H9 (cell line): ENCODE measurements around the gene LSP1. TPM values are rescaled to one million over a fixed set of nuclear protein-coding genes. Genes with fewer than 3 reads are reported as not detected.

ENCODE experiments used
- DNase-seq: peaks from one replicate; pipeline ENCODE4 v3.0.0-alpha.2; 2017
- H2AFZ ChIP-seq: one replicate; pipeline ENCODE4 v1.6.1; 2013; ENCODE audit warnings: mild to moderate bottlenecking, low read length, control low read depth, moderate library complexity
- H2AK5ac ChIP-seq: 2 replicates; pipeline ENCODE4 v1.6.1; 2013; ENCODE audit warnings: low read length, control low read depth, mixed read lengths; ENCODE audit not compliant: insufficient read length
- H2BK120ac ChIP-seq: one replicate; pipeline ENCODE4 v1.6.1; 2013; ENCODE audit warnings: low read depth, mild to moderate bottlenecking, low read length, control low read depth, inconsistent platforms; ENCODE audit not compliant: poor library complexity, severe bottlenecking
- H2BK12ac ChIP-seq: 2 replicates; pipeline ENCODE4 v1.6.1; 2013; ENCODE audit warnings: low read length, control low read depth, mixed read lengths, low read depth; ENCODE audit not compliant: insufficient read length
- H2BK15ac ChIP-seq: 2 replicates; pipeline ENCODE4 v1.6.1; 2013; ENCODE audit warnings: low read depth, low read length, control low read depth
- H2BK20ac ChIP-seq: one replicate; pipeline ENCODE4 v1.6.1; 2013; ENCODE audit warnings: low read depth, mild to moderate bottlenecking, low read length, control low read depth, inconsistent platforms; ENCODE audit not compliant: poor library complexity, severe bottlenecking
- H2BK5ac ChIP-seq: 2 replicates; pipeline ENCODE4 v1.6.1; 2013; ENCODE audit warnings: low read length, control low read depth, mixed read lengths; ENCODE audit not compliant: insufficient read length
- H3K14ac ChIP-seq: 2 replicates; pipeline ENCODE4 v1.6.1; 2013; ENCODE audit warnings: low read length, control low read depth; ENCODE audit not compliant: insufficient read depth
- H3K18ac ChIP-seq: 2 replicates; pipeline ENCODE4 v1.6.1; 2013; ENCODE audit warnings: low read depth, mild to moderate bottlenecking, mixed read lengths, low read length, control low read depth; ENCODE audit not compliant: insufficient read length
- H3K23ac ChIP-seq: 2 replicates; pipeline ENCODE4 v1.6.1; 2013; ENCODE audit warnings: low read length, control low read depth, mixed read lengths, low read depth; ENCODE audit not compliant: insufficient read length
- H3K23me2 ChIP-seq: 2 replicates; pipeline ENCODE4 v1.6.1; 2013; ENCODE audit warnings: low read depth, mild to moderate bottlenecking, mixed read lengths, low read length, control low read depth; ENCODE audit not compliant: insufficient read length, poor library complexity, severe bottlenecking
- H3K27ac ChIP-seq: 2 replicates; pipeline ENCODE4 v1.5.1; 2013; ENCODE audit warnings: low read length, control low read depth, mixed read lengths, low read depth; ENCODE audit not compliant: insufficient read length
- H3K27me3 ChIP-seq: 2 replicates; pipeline ENCODE4 v1.6.1; 2013; ENCODE audit warnings: low read length, control low read depth, inconsistent platforms; ENCODE audit not compliant: insufficient read depth
- H3K4ac ChIP-seq: 2 replicates; pipeline ENCODE4 v1.6.1; 2013; ENCODE audit warnings: low read depth, mild to moderate bottlenecking, control low read depth, inconsistent platforms, low read length, moderate library complexity
- H3K4me1 ChIP-seq: 2 replicates; pipeline ENCODE4 v1.6.1; 2013; ENCODE audit warnings: low read length, control low read depth, inconsistent platforms; ENCODE audit not compliant: insufficient read depth
- H3K4me2 ChIP-seq: 2 replicates; pipeline ENCODE4 v1.6.1; 2013; ENCODE audit warnings: low read length, control low read depth, mixed read lengths; ENCODE audit not compliant: insufficient read length, insufficient read depth
- H3K56ac ChIP-seq: 2 replicates; pipeline ENCODE4 v1.6.1; 2013; ENCODE audit warnings: low read depth, mild to moderate bottlenecking, mixed read lengths, low read length, control low read depth; ENCODE audit not compliant: insufficient read length
- H3K79me1 ChIP-seq: 2 replicates; pipeline ENCODE4 v1.6.1; 2013; ENCODE audit warnings: low read depth, mild to moderate bottlenecking, moderate library complexity, low read length, control low read depth, inconsistent platforms; ENCODE audit not compliant: insufficient read depth, poor library complexity, severe bottlenecking
- H3K79me2 ChIP-seq: 2 replicates; pipeline ENCODE4 v1.6.1; 2013; ENCODE audit warnings: low read length, control low read depth, inconsistent platforms; ENCODE audit not compliant: insufficient read depth
- H3K9ac ChIP-seq: 2 replicates; pipeline ENCODE4 v1.6.1; 2013; ENCODE audit warnings: low read length, control low read depth, mixed read lengths; ENCODE audit not compliant: insufficient read length; ENCODE audit errors: extremely low read depth
- H3K9me3 ChIP-seq: one replicate; pipeline ENCODE4 v1.6.1; 2013; ENCODE audit warnings: low read depth, low read length, inconsistent platforms; ENCODE audit not compliant: control insufficient read depth
- H3T11ph ChIP-seq: one replicate; pipeline ENCODE4 v1.6.1; 2013; ENCODE audit warnings: mild to moderate bottlenecking, low read length, control low read depth, inconsistent platforms
- H4K20me1 ChIP-seq: one replicate; pipeline ENCODE4 v1.6.1; 2013; ENCODE audit not compliant: control insufficient read depth, insufficient read length, insufficient read depth
- H4K5ac ChIP-seq: 2 replicates; pipeline ENCODE4 v1.6.1; 2013; ENCODE audit warnings: low read depth, mild to moderate bottlenecking, mixed read lengths, low read length, control low read depth; ENCODE audit not compliant: insufficient read length
- H4K8ac ChIP-seq: replicated peaks from 2 replicates; pipeline ENCODE4 v1.6.1; 2013; ENCODE audit warnings: low read length, control low read depth, mixed read lengths, low read depth; ENCODE audit not compliant: insufficient read length
- H4K91ac ChIP-seq: 2 replicates; pipeline ENCODE4 v1.6.1; 2013; ENCODE audit warnings: low read depth, mild to moderate bottlenecking, moderate library complexity, mixed read lengths, low read length, control low read depth; ENCODE audit not compliant: insufficient read length
- H3K27ac Mint-ChIP-seq, 3 experiments: 2 replicates in 2 of 3; 3 replicates in 1 of 3; pipeline ENCODE4 v1.8.0; 2020 to 2021; ENCODE audit warnings: mixed read lengths in 3 of 3, mild to moderate bottlenecking in 1 of 3, moderate library complexity in 1 of 3
- H3K27me3 Mint-ChIP-seq: 2 replicates; pipeline ENCODE4 v1.8.0; 2021; ENCODE audit warnings: low read depth, mild to moderate bottlenecking, moderate library complexity, mixed read lengths
- H3K36me3 Mint-ChIP-seq, 3 experiments: 2 replicates in 2 of 3; 3 replicates in 1 of 3; pipeline ENCODE4 v1.8.0; 2020 to 2021; ENCODE audit warnings: low read depth in 3 of 3, mixed read lengths in 3 of 3; ENCODE audit not compliant: insufficient read depth in 1 of 3
- H3K4me1 Mint-ChIP-seq, 2 experiments: 2 replicates each; pipeline ENCODE4 v1.8.0; 2020; ENCODE audit warnings: mixed read lengths in 2 of 2
- H3K4me3 Mint-ChIP-seq, 2 experiments: 2 replicates in 1 of 2; 3 replicates in 1 of 2; pipeline ENCODE4 v1.8.0; 2020 to 2021; ENCODE audit warnings: mild to moderate bottlenecking in 2 of 2, mixed read lengths in 2 of 2, moderate library complexity in 1 of 2
- H3K9me3 Mint-ChIP-seq, 2 experiments: 2 replicates in 1 of 2; 3 replicates in 1 of 2; pipeline ENCODE4 v1.8.0; 2020; ENCODE audit warnings: mild to moderate bottlenecking in 2 of 2, mixed read lengths in 2 of 2, moderate library complexity in 1 of 2
- WGBS: extraction: QIAGEN DNeasy Blood & Tissue Kit; methylation state at CpG from one replicate; pipeline ENCODE4 v1.1.7; 2013; ENCODE audit warnings: missing lambda C conversion rate, low lambda C conversion rate, mixed read lengths; ENCODE audit not compliant: insufficient read length; ENCODE audit errors: extremely low coverage; 5-methylcytosine and 5-hydroxymethylcytosine counted together
- total RNA-seq: library from RNA; stranded (reverse); gene quantifications from 2 replicates; pipeline ENCODE4 v1.2.1, GENCODE V29; 2021
- TF ChIP-seq, protein P1 (sequence below): fragments of 200-600 bp; sonication (generic); conservative IDR thresholded peaks from 3 replicates; pipeline ENCODE4 v1.8.0; 2021; ENCODE audit warnings: antibody characterized with exemption, mild to moderate bottlenecking

Gene LSP1
- total RNA-seq, 1 experiment from 2014 or later: not detected

DNA sequence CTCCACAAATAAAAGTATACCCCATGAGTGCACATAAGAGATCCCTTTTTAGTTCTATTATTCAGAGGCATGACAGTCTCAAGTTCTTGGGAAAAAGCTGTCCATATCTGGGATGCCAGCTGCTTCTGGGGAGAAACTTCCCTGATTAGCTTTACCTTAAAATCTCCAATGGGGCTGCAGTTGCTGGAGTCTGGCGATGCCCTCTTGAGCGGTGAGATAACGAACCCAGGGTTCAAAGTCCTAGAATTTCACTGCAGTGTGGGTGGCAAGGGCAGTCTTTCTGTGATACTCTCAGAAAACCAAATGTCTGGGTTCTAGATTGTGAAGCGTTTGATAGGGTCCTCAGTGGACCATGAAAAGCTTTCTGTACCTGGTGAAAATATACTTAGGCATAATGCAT lies 46.2 kb downstream of the LSP1 start:
- Histone ChIP-seq H3K14ac (no peak overlapping the region), H3K9ac (no peak overlapping the region), H3K79me1 (no peaks in the 10 kb centered on the region), H3K18ac (no peak overlapping the region), H3T11ph (no peak overlapping the region), H2BK15ac (no peak overlapping the region), H3K4me2 (no peak overlapping the region), H2BK120ac (no peak overlapping the region), H3K79me2 (no peaks in the 10 kb centered on the region), H4K20me1 (no peaks in the 10 kb centered on the region), H4K8ac (no peak overlapping the region), H3K9me3 (no peaks in the 10 kb centered on the region), H2BK20ac (no peak overlapping the region), H3K4me1 (no peaks in the 10 kb centered on the region), H2BK5ac (no peak overlapping the region), H3K23me2 (no peaks in the 10 kb centered on the region), H3K27me3 (no peaks in the 10 kb centered on the region; the same call in 1 of the 2 replicates), H3K4ac (no peak overlapping the region), H2BK12ac (no peak overlapping the region), H2AK5ac (no peak overlapping the region), H4K91ac (no peak overlapping the region), H3K23ac (no peak overlapping the region), H4K5ac (no peak overlapping the region), H3K56ac (no peak overlapping the region), H3K27ac (no peak overlapping the region), H2AFZ (no peak overlapping the region)
- Mint-ChIP-seq H3K36me3 (no peaks in the 10 kb centered on the region), H3K4me3 (no peak overlapping the region), H3K27ac (no peak overlapping the region), H3K9me3 (no peaks in the 10 kb centered on the region; a peak in 1 of 5 replicates), H3K27me3 (peaks cover 36% of the 10 kb centered on the region), H3K4me1 (peaks cover 10 to 12% of the 10 kb centered on the region in 2 experiments)
- DNase-seq: no peak
- no CpG with 5 or more reads among the region's 4 CpGs for WGBS
- TF ChIP-seq, protein P1, sequence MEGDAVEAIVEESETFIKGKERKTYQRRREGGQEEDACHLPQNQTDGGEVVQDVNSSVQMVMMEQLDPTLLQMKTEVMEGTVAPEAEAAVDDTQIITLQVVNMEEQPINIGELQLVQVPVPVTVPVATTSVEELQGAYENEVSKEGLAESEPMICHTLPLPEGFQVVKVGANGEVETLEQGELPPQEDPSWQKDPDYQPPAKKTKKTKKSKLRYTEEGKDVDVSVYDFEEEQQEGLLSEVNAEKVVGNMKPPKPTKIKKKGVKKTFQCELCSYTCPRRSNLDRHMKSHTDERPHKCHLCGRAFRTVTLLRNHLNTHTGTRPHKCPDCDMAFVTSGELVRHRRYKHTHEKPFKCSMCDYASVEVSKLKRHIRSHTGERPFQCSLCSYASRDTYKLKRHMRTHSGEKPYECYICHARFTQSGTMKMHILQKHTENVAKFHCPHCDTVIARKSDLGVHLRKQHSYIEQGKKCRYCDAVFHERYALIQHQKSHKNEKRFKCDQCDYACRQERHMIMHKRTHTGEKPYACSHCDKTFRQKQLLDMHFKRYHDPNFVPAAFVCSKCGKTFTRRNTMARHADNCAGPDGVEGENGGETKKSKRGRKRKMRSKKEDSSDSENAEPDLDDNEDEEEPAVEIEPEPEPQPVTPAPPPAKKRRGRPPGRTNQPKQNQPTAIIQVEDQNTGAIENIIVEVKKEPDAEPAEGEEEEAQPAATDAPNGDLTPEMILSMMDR: no peak
